Activated naive CD4-positive, alpha-beta T cell (primary cell): Measurements from ENCODE around the gene CIDEA.

Source experiments
- DNase-seq, 4 experiments: peaks; one replicate each; lab custom pipeline; 2025; lab: John Stamatoyannopoulos, UW

Gene CIDEA

GRCh38 chr18:12274793-12275192, 20.6 kb downstream of the CIDEA start:
- no peak for DNase-seq

GRCh38 chr18:12276736-12277554, 22.8 kb downstream of the CIDEA start:
- no peak for DNase-seq

- DNase-seq: no peak
Measured at GRCh38 chr18:12278215-12278671, 24.1 kb downstream of the CIDEA start.

GRCh38 chr18:12278741-12279682, 24.9 kb downstream of the CIDEA start:
- no peak for DNase-seq

- no peak for DNase-seq
Measured at GRCh38 chr18:12279781-12280531, 25.8 kb downstream of the CIDEA start.

GRCh38 chr18:12281861-12282260, 27.7 kb downstream of the CIDEA start:
- DNase-seq: no peak

GRCh38 chr18:12282442-12283039, 28.4 kb downstream of the CIDEA start:
- no peak for DNase-seq

GRCh38 chr18:12283256-12283655, 29.1 kb downstream of the CIDEA start:
- DNase-seq: no peak

- DNase-seq: no peak
Measured at GRCh38 chr18:12283666-12284065, 29.5 kb downstream of the CIDEA start.

GRCh38 chr18:12287131-12287681, 33.0 kb downstream of the CIDEA start:
- DNase-seq: no peak

- no peak for DNase-seq
Measured at GRCh38 chr18:12287684-12288402, 33.7 kb downstream of the CIDEA start.

- no peak for DNase-seq
Measured at GRCh38 chr18:12288403-12288755, 34.2 kb downstream of the CIDEA start.

GRCh38 chr18:12290086-12290485, 35.9 kb downstream of the CIDEA start:
- DNase-seq: no peak

GRCh38 chr18:12291161-12291560, 37.0 kb downstream of the CIDEA start:
- DNase-seq: no peak

GRCh38 chr18:12291690-12292089, 37.5 kb downstream of the CIDEA start:
- DNase-seq: no peak

- DNase-seq: no peak
Measured at GRCh38 chr18:12293831-12294230, 39.7 kb downstream of the CIDEA start.

GRCh38 chr18:12295389-12296086, 41.4 kb downstream of the CIDEA start:
- DNase-seq: no peak

- DNase-seq: no peak
Measured at GRCh38 chr18:12296087-12296403, 41.9 kb downstream of the CIDEA start.

- no peak for DNase-seq
Measured at GRCh38 chr18:12296457-12296856, 42.3 kb downstream of the CIDEA start.

- DNase-seq: no peak
Measured at GRCh38 chr18:12299862-12300261, 45.7 kb downstream of the CIDEA start.
